GM12875 (cell line): Measurements from ENCODE around the gene CIB1.

ENCODE experiments used
- H3K4me3 ChIP-seq: one replicate; pipeline ENCODE4 v1.5.1; 2011; ENCODE audit warnings: low read depth, low read length, control low read depth
- CTCF ChIP-seq: IDR thresholded peaks from 2 replicates; pipeline ENCODE4 v1.5.1; 2011; ENCODE audit warnings: low read depth, mild to moderate bottlenecking, control low read depth, inconsistent platforms, low read length, moderate library complexity, borderline replicate concordance; ENCODE audit not compliant: insufficient read depth

CIB1 gene

GRCh38 chr15:90213818-90214204 lies 19.9 kb downstream of the CIB1 start:
- no peak for TF ChIP-seq CTCF
- no peak overlapping the region for H3K4me3 ChIP-seq

GRCh38 chr15:90213122-90213817 lies 20.5 kb downstream of the CIB1 start:
- TF ChIP-seq CTCF = no peak
- H3K4me3 ChIP-seq = no peak overlapping the region

- no peak for TF ChIP-seq CTCF
Observed at GRCh38 chr15:90212221-90213098, 21.3 kb downstream of the CIB1 start.

GRCh38 chr15:90211440-90212143 lies 22.1 kb downstream of the CIB1 start:
- no peak for TF ChIP-seq CTCF

More at GRCh38 chr15:90212221-90213098, 21.3 kb downstream of the CIB1 start:
- no peak overlapping the region for H3K4me3 ChIP-seq

GRCh38 chr15:90211009-90211408 lies 22.7 kb downstream of the CIB1 start:
- TF ChIP-seq CTCF = no peak
- no peak overlapping the region for H3K4me3 ChIP-seq

More at GRCh38 chr15:90211440-90212143, 22.1 kb downstream of the CIB1 start:
- no peak overlapping the region for H3K4me3 ChIP-seq

- no peak overlapping the region for H3K4me3 ChIP-seq
- TF ChIP-seq CTCF = no peak
Observed at GRCh38 chr15:90210593-90210992, 23.1 kb downstream of the CIB1 start.
